B cell (primary cell): ENCODE data around the gene RPS6KL1. TPM values are rescaled to one million over a fixed set of nuclear protein-coding genes. Genes with fewer than 3 reads are reported as not detected.

ENCODE experiments used
- ATAC-seq: fragments of 200-7000 bp; cut with Tn5 transposase; one replicate; pipeline ENCODE4 v1.10.0; 2021; ENCODE audit warnings: low read depth, mild to moderate bottlenecking, moderate number of reproducible peaks, moderate library complexity
- CTCF ChIA-PET: fragments of 350-600 bp; sonication (Branson Sonifier 250); formaldehyde crosslinking; loops from one replicate; lab custom pipeline; 2021; ENCODE audit warnings: antibody characterized with exemption, inconsistent platforms; lab: Charles Lee
- POLR2A ChIA-PET: fragments of 350-600 bp; sonication (Branson Sonifier 250); formaldehyde crosslinking; loops from one replicate; lab custom pipeline; 2021; ENCODE audit warnings: antibody characterized with exemption; lab: Charles Lee
- DNase-seq: peaks from one replicate; pipeline ENCODE4 v3.0.0; 2013
- H2AFZ ChIP-seq: 2 replicates; pipeline ENCODE4 v1.6.1; 2012; ENCODE audit warnings: mild to moderate bottlenecking, low read depth, low read length; ENCODE audit not compliant: insufficient read depth, poor library complexity, severe bottlenecking
- H3K27ac ChIP-seq, 2 donors: 1 replicate in 1 of 2; 2 replicates in 1 of 2; pipeline ENCODE4 v1.5.1; 2012 to 2013; ENCODE audit warnings: low read length in 2 of 2, mild to moderate bottlenecking in 2 of 2, moderate library complexity in 1 of 2
- H3K27me3 ChIP-seq, 4 experiments: fragments of 200-600 bp in 1 of 4; sonication (generic) in 1 of 4; replicated peaks in 1 of 4; 1 replicate in 2 of 4; 2 replicates in 2 of 4; pipeline versions ENCODE4 v1.6.1 to v1.7.0; 2013 to 2016; ENCODE audit warnings: low read length in 3 of 4, mild to moderate bottlenecking in 2 of 4, mixed read lengths in 1 of 4, moderate library complexity in 1 of 4; ENCODE audit not compliant: insufficient read depth in 4 of 4, control insufficient read depth in 3 of 4; ENCODE audit errors: control extremely low read depth in 1 of 4
- H3K36me3 ChIP-seq, 2 experiments: replicated peaks in 1 of 2; 1 replicate in 1 of 2; 2 replicates in 1 of 2; pipeline versions ENCODE4 v1.6.1 to v1.7.1; 2013; ENCODE audit warnings: low read length in 1 of 2; ENCODE audit not compliant: insufficient read depth in 2 of 2, control insufficient read depth in 1 of 2; ENCODE audit errors: control extremely low read depth in 1 of 2, extremely low read depth in 1 of 2
- H3K4me1 ChIP-seq, 2 donors: fragments of 200-600 bp in 1 of 2; sonication (generic) in 1 of 2; 1 replicate in 1 of 2; 2 replicates in 1 of 2; pipeline versions ENCODE4 v1.5.1 to v1.6.1; 2013 to 2017; ENCODE audit warnings: low read length in 2 of 2; ENCODE audit not compliant: control insufficient read depth in 2 of 2, insufficient read depth in 2 of 2
- H3K4me2 ChIP-seq: replicated peaks from 2 replicates; pipeline ENCODE3; 2012; ENCODE audit warnings: mild to moderate bottlenecking, low read depth, low read length; ENCODE audit not compliant: poor library complexity, severe bottlenecking
- H3K4me3 ChIP-seq, 5 experiments: fragments of 200-600 bp in 1 of 5; sonication (generic) in 1 of 5; 1 replicate in 3 of 5; 2 replicates in 2 of 5; pipeline versions ENCODE4 v1.5.1 to v1.7.0; 2011 to 2016; ENCODE audit warnings: low read length in 4 of 5, mild to moderate bottlenecking in 4 of 5, low read depth in 2 of 5, control low read depth in 1 of 5, moderate library complexity in 1 of 5; ENCODE audit not compliant: insufficient read depth in 1 of 5; ENCODE audit errors: control extremely low read depth in 1 of 5, extremely low read depth in 1 of 5
- H3K79me2 ChIP-seq: fragments of 200-600 bp; sonication (generic); one replicate; pipeline ENCODE4 v1.6.0; 2016; ENCODE audit warnings: low read length; ENCODE audit not compliant: control insufficient read depth, insufficient read depth
- H3K9ac ChIP-seq: fragments of 200-600 bp; sonication (generic); 2 replicates; pipeline ENCODE4 v1.6.1; 2017; ENCODE audit warnings: mild to moderate bottlenecking, low read length, moderate library complexity
- H3K9me3 ChIP-seq, 3 donors: one replicate each; pipeline versions ENCODE4 v1.6.1 to v1.7.1; 2013; ENCODE audit warnings: low read length in 2 of 3; ENCODE audit not compliant: control insufficient read depth in 2 of 3, insufficient read depth in 1 of 3; ENCODE audit errors: control extremely low read depth in 1 of 3
- H4K20me1 ChIP-seq: 2 replicates; pipeline ENCODE4 v1.6.0; 2012; ENCODE audit warnings: mild to moderate bottlenecking, low read length; ENCODE audit not compliant: insufficient read depth, control insufficient read depth, poor library complexity, severe bottlenecking
- H3K27ac Mint-ChIP-seq: one replicate; pipeline ENCODE4 v1.8.0; 2021; ENCODE audit warnings: mixed read lengths
- H3K27me3 Mint-ChIP-seq: one replicate; pipeline ENCODE4 v1.8.0; 2021; ENCODE audit warnings: mixed read lengths
- H3K4me1 Mint-ChIP-seq: one replicate; pipeline ENCODE4 v1.8.0; 2021; ENCODE audit warnings: mixed read lengths
- H3K4me3 Mint-ChIP-seq: one replicate; pipeline ENCODE4 v1.8.0; 2021; ENCODE audit warnings: mixed read lengths
- H3K9me3 Mint-ChIP-seq: one replicate; pipeline ENCODE4 v1.8.0; 2022; ENCODE audit warnings: mixed read lengths; ENCODE audit not compliant: insufficient read depth
- CTCF ChIP-seq: fragments of 200-600 bp; IDR thresholded peaks from one replicate; pipeline ENCODE4 v1.8.0; 2022; ENCODE audit warnings: antibody characterized with exemption, mild to moderate bottlenecking
- EZH2 ChIP-seq: IDR thresholded peaks from 2 replicates; pipeline ENCODE4 v1.6.1; 2012; ENCODE audit warnings: borderline replicate concordance, low read depth, mild to moderate bottlenecking, moderate library complexity, low read length; ENCODE audit not compliant: insufficient read depth, poor library complexity, severe bottlenecking
- WGBS: methylation state at CpG from one replicate; pipeline ENCODE4 v1.1.5; 2013; ENCODE audit warnings: missing lambda C conversion rate; ENCODE audit not compliant: insufficient coverage; 5-methylcytosine and 5-hydroxymethylcytosine counted together
- intact Hi-C: fragments of 100-400 bp; cut with micrococcal nuclease; formaldehyde crosslinking; loops from one replicate; pipeline ENCODE4 v1.10.0; 2022
- polyA plus RNA-seq: library from polyadenylated mRNA; depleted of rRNA; stranded (reverse); fragments of >200 nt; gene quantifications from 2 replicates; pipeline ENCODE4 v1.2.3, GENCODE V29; 2012
- total RNA-seq, 2 donors: library from RNA; stranded (reverse); fragments of 120-200 nt in 1 of 2; gene quantifications; 1 replicate in 1 of 2; 2 replicates in 1 of 2; pipeline versions ENCODE4 v1.2.3 to v1.2.4, GENCODE V29; 2013 to 2022

The RPS6KL1 gene
- total and polyA plus RNA-seq, 2 donors (not counting 1 experiment from before 2014, with no cell fraction given): 3.4 to 4.4 TPM

GRCh38 chr14:74950795-74951442, 27.9 kb upstream of the RPS6KL1 start:
- ChIA-PET POLR2A (no interaction called here), CTCF (interaction anchor here (1.6 kb wide), 1 partner anchor 9 kb away, joined by 6 read pairs; no protein-coding TSS in a partner anchor)
- intact Hi-C loops: no loop called here
- no peak overlapping the region for H3K4me2 ChIP-seq
- Mint-ChIP-seq H3K27ac (no peak overlapping the region), H3K27me3 (peaks cover 8% of the 10 kb centered on the region), H3K4me3 (no peak overlapping the region), H3K9me3 (no peaks in the 10 kb centered on the region), H3K4me1 (peaks cover 13% of the 10 kb centered on the region)
- no peak overlapping the region for H3K4me3 ChIP-seq
- no peaks in the 10 kb centered on the region for H4K20me1 ChIP-seq
- no peak overlapping the region for H3K27ac ChIP-seq
- no peak overlapping the region for H2AFZ ChIP-seq
- no peak for ATAC-seq
- TF ChIP-seq CTCF (no peak), EZH2 (no peak)
- peaks cover 0 to 31% (median 6%) of the 10 kb centered on the region in 4 experiments for H3K27me3 ChIP-seq
- 95% methylated on average over 6 of the region's 9 CpGs for WGBS
- no peak for DNase-seq
- no peaks in the 10 kb centered on the region for H3K36me3 ChIP-seq
- no peaks in the 10 kb centered on the region for H3K79me2 ChIP-seq
- H3K9ac ChIP-seq: no peak overlapping the region
- peaks cover 0 to 4% (median 0%) of the 10 kb centered on the region in 3 donors for H3K9me3 ChIP-seq
- peaks cover 16 to 25% of the 10 kb centered on the region in 2 donors for H3K4me1 ChIP-seq

GRCh38 chr14:74949859-74950573, 27.0 kb upstream of the RPS6KL1 start:
- 89% methylated on average over 17 of the region's 17 CpGs for WGBS
- intact Hi-C loops: loop anchor here (10.0 kb wide), 1 partner anchor 355 kb away; no protein-coding TSS in a partner anchor
- Histone ChIP-seq H3K9me3 (peaks cover 0 to 4% (median 0%) of the 10 kb centered on the region in 3 donors), H2AFZ (no peak overlapping the region), H4K20me1 (no peaks in the 10 kb centered on the region), H3K4me2 (no peak overlapping the region), H3K79me2 (no peaks in the 10 kb centered on the region), H3K36me3 (no peaks in the 10 kb centered on the region), H3K4me1 (peaks cover 13 to 20% of the 10 kb centered on the region in 2 donors), H3K27ac (no peak overlapping the region), H3K27me3 (peaks cover 0 to 24% (median 4%) of the 10 kb centered on the region in 4 experiments), H3K4me3 (no peak overlapping the region), H3K9ac (no peak overlapping the region)
- H3K4me3 Mint-ChIP-seq: no peak overlapping the region
- TF ChIP-seq EZH2 (no peak), CTCF (no peak)
- H3K4me1 Mint-ChIP-seq: peaks cover 12% of the 10 kb centered on the region
- no peaks in the 10 kb centered on the region for H3K9me3 Mint-ChIP-seq
- H3K27me3 Mint-ChIP-seq: peaks cover 8% of the 10 kb centered on the region
- POLR2A ChIA-PET: no interaction called here
- no peak for DNase-seq
- ATAC-seq: no peak
- no peak overlapping the region for H3K27ac Mint-ChIP-seq
- CTCF ChIA-PET: interaction anchor here (0.5 to 1.6 kb wide), 3 partner anchors 8 to 364 kb away, joined by 3 to 6 read pairs (median 3); no protein-coding TSS in a partner anchor
